K562 (cell line): ENCODE measurements around the gene KLF13.

ENCODE experiments used
- CREM ChIP-seq: IDR thresholded peaks from 2 replicates; pipeline ENCODE4 v1.6.1; 2014; ENCODE audit warnings: antibody characterized with exemption, low read depth
- TF ChIP-seq, protein P1 (sequence below): fragments of 450-650 bp; IDR thresholded peaks from 2 replicates; pipeline ENCODE4 v1.6.1; 2018; ENCODE audit not compliant: partially characterized antibody

DNA sequence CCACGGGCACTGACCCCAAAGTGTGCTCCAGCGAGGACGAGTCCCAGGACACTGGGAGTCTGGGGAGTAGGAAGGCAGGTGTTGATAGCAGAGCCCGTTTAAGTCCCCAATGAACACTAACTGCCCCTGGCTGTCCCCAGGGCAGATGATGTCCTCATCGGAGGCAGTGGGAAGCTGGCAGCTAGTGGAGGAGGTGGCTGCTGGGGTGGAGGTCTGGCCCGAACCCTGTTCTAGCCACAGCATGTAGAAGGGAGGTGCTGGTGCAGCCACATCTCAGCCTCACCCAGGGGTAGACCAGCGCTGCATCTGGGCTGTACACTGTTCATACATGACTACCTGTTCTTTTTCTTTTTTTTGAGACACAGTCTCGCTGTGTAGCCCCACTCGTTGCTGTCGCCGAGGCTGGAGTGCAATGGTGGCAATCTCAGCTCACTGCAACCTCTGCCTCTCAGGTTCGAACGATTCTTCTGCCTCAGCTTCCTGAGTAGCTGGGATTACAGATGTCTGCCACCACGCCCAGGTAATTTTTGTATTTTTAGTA is 51.8 kb downstream of the KLF13 start:
- TF ChIP-seq, protein P1, sequence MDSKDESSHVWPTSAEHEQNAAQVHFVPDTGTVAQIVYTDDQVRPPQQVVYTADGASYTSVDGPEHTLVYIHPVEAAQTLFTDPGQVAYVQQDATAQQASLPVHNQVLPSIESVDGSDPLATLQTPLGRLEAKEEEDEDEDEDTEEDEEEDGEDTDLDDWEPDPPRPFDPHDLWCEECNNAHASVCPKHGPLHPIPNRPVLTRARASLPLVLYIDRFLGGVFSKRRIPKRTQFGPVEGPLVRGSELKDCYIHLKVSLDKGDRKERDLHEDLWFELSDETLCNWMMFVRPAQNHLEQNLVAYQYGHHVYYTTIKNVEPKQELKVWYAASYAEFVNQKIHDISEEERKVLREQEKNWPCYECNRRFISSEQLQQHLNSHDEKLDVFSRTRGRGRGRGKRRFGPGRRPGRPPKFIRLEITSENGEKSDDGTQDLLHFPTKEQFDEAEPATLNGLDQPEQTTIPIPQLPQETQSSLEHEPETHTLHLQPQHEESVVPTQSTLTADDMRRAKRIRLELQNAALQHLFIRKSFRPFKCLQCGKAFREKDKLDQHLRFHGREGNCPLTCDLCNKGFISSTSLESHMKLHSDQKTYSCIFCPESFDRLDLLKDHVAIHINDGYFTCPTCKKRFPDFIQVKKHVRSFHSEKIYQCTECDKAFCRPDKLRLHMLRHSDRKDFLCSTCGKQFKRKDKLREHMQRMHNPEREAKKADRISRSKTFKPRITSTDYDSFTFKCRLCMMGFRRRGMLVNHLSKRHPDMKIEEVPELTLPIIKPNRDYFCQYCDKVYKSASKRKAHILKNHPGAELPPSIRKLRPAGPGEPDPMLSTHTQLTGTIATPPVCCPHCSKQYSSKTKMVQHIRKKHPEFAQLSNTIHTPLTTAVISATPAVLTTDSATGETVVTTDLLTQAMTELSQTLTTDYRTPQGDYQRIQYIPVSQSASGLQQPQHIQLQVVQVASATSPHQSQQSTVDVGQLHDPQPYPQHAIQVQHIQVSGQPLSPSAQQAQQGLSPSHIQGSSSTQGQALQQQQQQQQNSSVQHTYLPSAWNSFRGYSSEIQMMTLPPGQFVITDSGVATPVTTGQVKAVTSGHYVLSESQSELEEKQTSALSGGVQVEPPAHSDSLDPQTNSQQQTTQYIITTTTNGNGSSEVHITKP: no peak
- no peak for TF ChIP-seq CREM
